GM21737 (cell line): ENCODE results near the gene SLC25A41.
"Not testable (repeated sequence)": the region's sequence is repeated elsewhere in the genome, so short reads cannot be mapped to it uniquely, and the experiment has no call there.

Source experiments
- ATAC-seq: cut with Tn5 transposase; IDR thresholded peaks from one replicate; pipeline ENCODE4 v1.9.1; 2021; ENCODE audit warnings: mild to moderate bottlenecking, moderate library complexity; ENCODE audit not compliant: unreplicated experiment

SLC25A41 gene

GRCh38 chr19:6412447-6413091 lies 21.0 kb downstream of the SLC25A41 start:
- ATAC-seq = no peak

- ATAC-seq = no peak
These were observed 21.5 kb downstream of the SLC25A41 start for GRCh38 chr19:6412061-6412446.

GRCh38 chr19:6409346-6409745 lies 24.2 kb downstream of the SLC25A41 start:
- no peak for ATAC-seq

- no peak for ATAC-seq
These were observed 27.2 kb downstream of the SLC25A41 start for GRCh38 chr19:6406401-6406800.

- ATAC-seq = no peak
These were observed 30.5 kb downstream of the SLC25A41 start for GRCh38 chr19:6402837-6403608.

- no peak for ATAC-seq
These were observed 31.5 kb downstream of the SLC25A41 start for GRCh38 chr19:6402058-6402457.

GRCh38 chr19:6400062-6400944 lies 33.3 kb downstream of the SLC25A41 start:
- not testable (repeated sequence) for ATAC-seq

- ATAC-seq = no peak
These were observed 37.3 kb downstream of the SLC25A41 start for GRCh38 chr19:6396305-6396704.

GRCh38 chr19:6394831-6395230 lies 38.7 kb downstream of the SLC25A41 start:
- ATAC-seq = no peak

- ATAC-seq = no peak
These were observed 39.6 kb downstream of the SLC25A41 start for GRCh38 chr19:6393983-6394412.

GRCh38 chr19:6393074-6393982 lies 40.2 kb downstream of the SLC25A41 start, which contains the start of gene GTF2F1:
TSS of gene GTF2F1 (minus strand) at chr19:6393164. CDS start at chr19:6392995, 169 bp downstream.
- ATAC-seq = peak; percentile 75

- ATAC-seq = no peak
These were observed 41.1 kb downstream of the SLC25A41 start for GRCh38 chr19:6392221-6393073.

GRCh38 chr19:6387372-6387771 lies 46.2 kb downstream of the SLC25A41 start:
- no peak for ATAC-seq

- ATAC-seq = no peak
These were observed 49.2 kb downstream of the SLC25A41 start for GRCh38 chr19:6384381-6384780.

- no peak for ATAC-seq
These were observed 50.4 kb downstream of the SLC25A41 start for GRCh38 chr19:6383188-6383587.

- ATAC-seq = no peak
These were observed 52.4 kb downstream of the SLC25A41 start for GRCh38 chr19:6381030-6381750.

- ATAC-seq = no peak
These were observed 53.8 kb downstream of the SLC25A41 start for GRCh38 chr19:6379744-6380143.

GRCh38 chr19:6378486-6378885 lies 55.1 kb downstream of the SLC25A41 start:
- no peak for ATAC-seq

- no peak for ATAC-seq
These were observed 55.5 kb downstream of the SLC25A41 start for GRCh38 chr19:6378041-6378440.
